MCF 10A (cell line): Measurements from ENCODE around the gene POLR3K. TPM values are rescaled to one million over a fixed set of nuclear protein-coding genes. Genes with fewer than 3 reads are reported as not detected.
A peak's percentile ranks its signal among the peaks of the same experiment; 100 is the strongest.

ENCODE experiments used
- BruUV-seq: library from RNA; stranded (reverse); fragments of 400-500 nt; replicated peaks from 2 replicates; lab custom pipeline; 2021; lab: Mats Ljungman, UMichigan
- CTCF ChIA-PET: fragments of 300-600 bp; sonication (Branson Sonifier 250); formaldehyde crosslinking; extraction: SDS; loops from one replicate; lab custom pipeline; 2021; ENCODE audit warnings: antibody characterized with exemption, inconsistent platforms; lab: Yijun Ruan, JAX
- POLR2A ChIA-PET: fragments of 300-600, 350-650 bp; sonication (Branson Sonifier 250); formaldehyde crosslinking; extraction: SDS; loops from one replicate; lab custom pipeline; 2020; ENCODE audit warnings: antibody characterized with exemption, inconsistent platforms; lab: Yijun Ruan, JAX
- DNase-seq: peaks from one replicate; pipeline ENCODE4 v3.0.0-alpha.2; 2018; ENCODE audit not compliant: unreplicated experiment
- H3K27ac Mint-ChIP-seq: one replicate; pipeline ENCODE4 v1.8.0; 2022; ENCODE audit warnings: mild to moderate bottlenecking, low read depth, mixed read lengths; ENCODE audit not compliant: unreplicated experiment
- H3K27me3 Mint-ChIP-seq: one replicate; pipeline ENCODE4 v1.8.0; 2022; ENCODE audit warnings: mixed read lengths; ENCODE audit not compliant: insufficient read depth, unreplicated experiment
- H3K36me3 Mint-ChIP-seq: one replicate; pipeline ENCODE4 v1.8.0; 2022; ENCODE audit warnings: mild to moderate bottlenecking, moderate library complexity, mixed read lengths; ENCODE audit not compliant: insufficient read depth, unreplicated experiment
- H3K4me1 Mint-ChIP-seq: one replicate; pipeline ENCODE4 v1.8.0; 2022; ENCODE audit warnings: mixed read lengths; ENCODE audit not compliant: insufficient read depth, unreplicated experiment
- H3K4me3 Mint-ChIP-seq: one replicate; pipeline ENCODE4 v1.8.0; 2022; ENCODE audit warnings: mild to moderate bottlenecking, moderate library complexity, mixed read lengths; ENCODE audit not compliant: unreplicated experiment
- H3K9me3 Mint-ChIP-seq: one replicate; pipeline ENCODE4 v1.8.0; 2022; ENCODE audit warnings: mixed read lengths; ENCODE audit not compliant: unreplicated experiment
- intact Hi-C: fragments of 100-400 bp; cut with micrococcal nuclease; formaldehyde crosslinking; loops from 2 replicates; pipeline ENCODE4 v1.14.1; 2022
- total RNA-seq: library from RNA; stranded (reverse); gene quantifications from 2 replicates; pipeline ENCODE4 v1.2.3, GENCODE V29; 2022
- TF ChIP-seq, protein P1 (sequence below): fragments of 200-600 bp; IDR thresholded peaks from one replicate; pipeline ENCODE4 v1.8.0; 2022; ENCODE audit warnings: antibody characterized with exemption, mild to moderate bottlenecking; ENCODE audit not compliant: unreplicated experiment

POLR3K gene
- total RNA-seq, 1 experiment from 2014 or later, result 19.2 TPM

DNA sequence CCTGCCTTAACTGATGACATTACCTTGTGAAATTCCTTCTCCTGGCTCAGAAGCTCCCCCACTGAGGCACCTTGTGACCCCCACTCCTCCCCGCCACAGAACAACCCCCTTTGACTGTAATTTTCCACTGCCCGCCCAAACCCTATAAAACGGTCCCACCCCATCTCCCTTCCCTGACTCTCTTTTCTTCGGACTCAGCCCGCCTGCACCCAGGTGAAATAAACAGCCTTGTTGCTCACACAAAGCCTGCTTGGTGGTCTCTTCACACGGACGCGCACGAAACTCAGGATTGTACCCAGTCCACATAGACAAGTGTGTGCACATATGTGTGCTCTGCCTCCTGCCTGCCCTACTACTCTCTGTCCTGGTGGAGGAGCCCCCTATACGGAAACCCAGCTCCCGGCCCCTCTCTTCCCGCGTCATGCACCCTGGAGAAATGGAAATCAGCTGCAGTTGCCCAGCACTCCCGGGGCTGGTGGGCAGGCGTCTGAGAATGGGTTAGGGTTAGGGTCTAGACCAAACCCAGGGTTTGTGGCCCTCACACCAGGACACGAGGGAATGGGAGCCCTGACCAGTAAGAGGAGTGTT lies 21.4 kb upstream of the POLR3K start:
- Mint-ChIP-seq H3K4me3 (no peak overlapping the region), H3K27ac (no peak overlapping the region), H3K4me1 (peaks cover 24% of the 10 kb centered on the region), H3K27me3 (no peaks in the 10 kb centered on the region), H3K9me3 (no peaks in the 10 kb centered on the region), H3K36me3 (peaks cover 5% of the 10 kb centered on the region)
- BruUV-seq, result no TSS peak
- ChIA-PET POLR2A (interaction anchor here (1.2 kb wide), 1 partner anchor 16 kb away, joined by 5 read pairs; no protein-coding TSS in a partner anchor), CTCF (interaction anchor here (0.7 to 2.7 kb wide), 3 partner anchors 9 to 291 kb away, joined by 5 to 14 read pairs (median 6); no protein-coding TSS in a partner anchor)
- no peak for DNase-seq
- intact Hi-C loops, result no loop called here
- TF ChIP-seq, protein P1, sequence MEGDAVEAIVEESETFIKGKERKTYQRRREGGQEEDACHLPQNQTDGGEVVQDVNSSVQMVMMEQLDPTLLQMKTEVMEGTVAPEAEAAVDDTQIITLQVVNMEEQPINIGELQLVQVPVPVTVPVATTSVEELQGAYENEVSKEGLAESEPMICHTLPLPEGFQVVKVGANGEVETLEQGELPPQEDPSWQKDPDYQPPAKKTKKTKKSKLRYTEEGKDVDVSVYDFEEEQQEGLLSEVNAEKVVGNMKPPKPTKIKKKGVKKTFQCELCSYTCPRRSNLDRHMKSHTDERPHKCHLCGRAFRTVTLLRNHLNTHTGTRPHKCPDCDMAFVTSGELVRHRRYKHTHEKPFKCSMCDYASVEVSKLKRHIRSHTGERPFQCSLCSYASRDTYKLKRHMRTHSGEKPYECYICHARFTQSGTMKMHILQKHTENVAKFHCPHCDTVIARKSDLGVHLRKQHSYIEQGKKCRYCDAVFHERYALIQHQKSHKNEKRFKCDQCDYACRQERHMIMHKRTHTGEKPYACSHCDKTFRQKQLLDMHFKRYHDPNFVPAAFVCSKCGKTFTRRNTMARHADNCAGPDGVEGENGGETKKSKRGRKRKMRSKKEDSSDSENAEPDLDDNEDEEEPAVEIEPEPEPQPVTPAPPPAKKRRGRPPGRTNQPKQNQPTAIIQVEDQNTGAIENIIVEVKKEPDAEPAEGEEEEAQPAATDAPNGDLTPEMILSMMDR, result no peak

DNA sequence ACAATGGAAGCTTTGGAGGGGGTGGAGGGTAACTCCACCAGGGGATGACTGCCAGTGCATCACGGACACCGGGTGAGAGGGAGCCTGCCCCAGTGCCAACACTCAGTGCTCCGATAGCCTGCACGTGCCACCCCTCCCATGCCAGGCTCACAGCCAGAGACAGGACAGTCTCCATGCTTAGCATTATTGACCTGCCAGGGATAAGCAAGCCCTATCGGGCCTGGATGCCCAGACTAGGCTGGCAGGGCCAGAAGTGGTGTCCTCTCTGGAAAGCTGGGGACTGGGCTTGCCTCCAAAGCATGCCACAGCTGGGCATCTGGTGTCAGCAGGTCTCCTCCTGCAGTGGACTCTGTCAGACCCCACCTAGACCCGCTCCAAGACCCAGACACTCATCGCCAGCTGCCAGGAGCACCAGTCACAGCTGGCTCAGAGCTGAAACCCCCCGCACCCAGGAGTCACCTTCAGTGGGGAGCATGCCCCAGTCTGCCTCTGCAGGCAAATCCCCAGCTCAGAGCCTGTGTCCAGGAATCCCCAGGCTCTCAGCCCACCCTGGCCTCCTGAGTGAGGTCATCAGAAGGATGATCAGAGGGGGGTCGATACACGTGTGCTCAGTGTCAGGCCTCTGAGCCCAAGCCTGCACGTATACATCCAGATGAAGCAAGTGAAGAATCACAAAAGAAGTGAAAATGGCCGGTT lies 20.8 kb upstream of the POLR3K start:
- Mint-ChIP-seq H3K36me3 (no peaks in the 10 kb centered on the region), H3K9me3 (no peaks in the 10 kb centered on the region), H3K4me3 (peak overlapping the region; percentile 68), H3K4me1 (peaks cover 24% of the 10 kb centered on the region), H3K27ac (no peak overlapping the region), H3K27me3 (no peaks in the 10 kb centered on the region)
- no TSS peak for BruUV-seq
- no peak for DNase-seq
- ChIA-PET CTCF (interaction anchor here (2.7 kb wide), 1 partner anchor 8 kb away, joined by 14 read pairs; no protein-coding TSS in a partner anchor), POLR2A (no interaction called here)
- intact Hi-C loops, result no loop called here
- TF ChIP-seq, protein P1, result no peak

DNA sequence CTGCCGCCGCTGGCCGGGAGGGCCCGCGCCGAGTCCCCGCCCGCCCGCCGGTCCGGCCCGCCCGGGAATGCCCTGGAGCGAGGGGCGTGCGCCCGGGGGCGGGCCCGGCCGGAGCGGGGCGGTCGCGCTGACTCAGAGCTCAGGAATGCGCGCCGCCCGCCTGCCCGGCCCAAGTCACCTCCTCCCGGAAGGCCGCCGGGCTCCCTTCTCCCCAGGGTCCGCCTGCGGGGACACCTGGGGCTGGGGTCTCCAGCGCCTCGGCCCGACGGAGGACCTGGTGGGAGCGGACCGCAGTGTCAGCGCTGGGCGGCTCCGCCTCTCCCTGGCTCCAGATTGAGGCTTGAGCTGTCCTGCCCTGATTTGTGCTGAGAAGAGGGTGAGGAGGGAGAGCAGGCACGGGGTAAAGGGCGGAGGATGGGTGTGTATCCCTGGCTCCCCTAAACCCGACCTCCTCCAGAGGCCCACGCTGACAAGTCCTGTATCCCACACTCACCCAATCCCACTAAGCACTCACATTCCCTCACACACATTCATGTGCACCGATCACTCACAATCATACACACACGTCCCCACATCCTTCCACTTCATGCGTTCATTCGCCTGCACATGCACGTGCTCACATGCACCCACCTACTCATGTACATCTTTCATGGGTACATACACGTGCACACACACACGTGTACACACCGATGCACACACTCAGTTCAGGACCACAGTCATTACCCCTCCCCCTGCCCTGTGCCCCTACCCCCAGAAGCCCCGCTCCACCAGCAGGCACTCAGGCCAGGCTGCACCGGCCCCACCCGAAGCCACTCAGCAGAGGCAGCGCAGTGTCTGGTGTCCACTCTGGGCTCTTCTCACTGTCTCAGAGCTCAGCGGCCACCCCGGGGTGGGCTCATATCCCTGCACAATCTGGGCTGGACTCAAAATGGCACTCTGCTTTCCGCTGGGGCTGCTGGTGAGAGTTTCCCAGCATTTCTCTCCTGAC lies 19.4 kb upstream of the POLR3K start, which contains the start of gene RHBDF1:
TSS of gene RHBDF1 (minus strand) at position 71 of the 988 bp plus-strand sequence. CDS start 7,616 bp downstream, outside the sequence.
- CTCF ChIA-PET, result interaction anchor here (4.9 kb wide), 1 partner anchor 23 kb away, joined by 56 read pairs; no protein-coding TSS in a partner anchor
- Mint-ChIP-seq H3K9me3 (no peaks in the 10 kb centered on the region), H3K4me1 (peaks cover 24% of the 10 kb centered on the region), H3K36me3 (no peaks in the 10 kb centered on the region), H3K4me3 (peak within 1 kb of the TSS; percentile 71), H3K27ac (peak within 1 kb of the TSS; percentile 62), H3K27me3 (no peaks in the 10 kb centered on the region)
- DNase-seq, result peak; percentile 42
- BruUV-seq, result no TSS peak
- TF ChIP-seq, protein P1, result no peak
- POLR2A ChIA-PET, result interaction anchor here (0.6 to 2.4 kb wide), 7 partner anchors 10 to 352 kb away, joined by 3 to 10 read pairs (median 4); partner anchors contain the start of genes POLR3K and SNRNP25
- intact Hi-C loops, result no loop called here
